T-cell (primary cell): ENCODE measurements around the gene SOS1. TPM values are rescaled to one million over a fixed set of nuclear protein-coding genes. Genes with fewer than 3 reads are reported as not detected.

Source experiments
- ATAC-seq, 4 experiments: fragments of 200-7000 bp in 3 of 4; fragments of 150-1000 bp in 1 of 4; cut with Tn5 transposase; replicated peaks in 1 of 4; 1 replicate in 3 of 4; 2 replicates in 1 of 4; pipeline ENCODE4 v1.10.0; 2021; ENCODE audit warnings: moderate library complexity in 3 of 4, mild to moderate bottlenecking in 2 of 4, moderate number of reproducible peaks in 1 of 4
- CTCF ChIA-PET, 2 donors: fragments of 300-600 bp; sonication (Branson Sonifier 250); formaldehyde crosslinking; loops; one replicate each; lab custom pipeline; 2022; ENCODE audit warnings: antibody characterized with exemption in 2 of 2; lab: Charles Lee
- POLR2A ChIA-PET, 2 donors: fragments of 300-600 bp; sonication (Branson Sonifier 250); formaldehyde crosslinking; loops; one replicate each; lab custom pipeline; 2022; ENCODE audit warnings: antibody characterized with exemption in 2 of 2; lab: Charles Lee
- DNase-seq, 35 experiments: peaks; one replicate each; pipeline versions ENCODE4 v3.0.0 to v3.0.0-alpha.2; 2013 to 2023
- H3K27ac ChIP-seq: one replicate; pipeline ENCODE4 v1.5.1; 2013; ENCODE audit warnings: low read length
- H3K27me3 ChIP-seq, 2 experiments: replicated peaks in 1 of 2; 1 replicate in 1 of 2; 2 replicates in 1 of 2; pipeline versions ENCODE4 v1.6.1 to v1.7.0; 2013; ENCODE audit warnings: low read length in 1 of 2, mixed read lengths in 1 of 2; ENCODE audit not compliant: control insufficient read depth in 2 of 2, insufficient read depth in 2 of 2; ENCODE audit errors: extremely low read depth in 1 of 2
- H3K36me3 ChIP-seq, 2 donors: 1 replicate in 1 of 2; 2 replicates in 1 of 2; pipeline versions ENCODE4 v1.6.1 to v1.7.0; 2013; ENCODE audit warnings: low read length in 1 of 2; ENCODE audit not compliant: control insufficient read depth in 2 of 2, insufficient read depth in 1 of 2; ENCODE audit errors: extremely low read depth in 1 of 2
- H3K4me1 ChIP-seq, 2 experiments: 1 replicate in 1 of 2; 2 replicates in 1 of 2; pipeline versions ENCODE4 v1.6.1 to v1.7.0; 2013; ENCODE audit warnings: low read length in 2 of 2, mixed read lengths in 1 of 2; ENCODE audit not compliant: insufficient read depth in 2 of 2, control insufficient read depth in 1 of 2; ENCODE audit errors: extremely low read depth in 1 of 2
- H3K4me3 ChIP-seq, 2 donors: 1 replicate in 1 of 2; 2 replicates in 1 of 2; pipeline versions ENCODE4 v1.5.1 to v1.7.0; 2013; ENCODE audit warnings: mild to moderate bottlenecking in 2 of 2, low read length in 1 of 2, moderate library complexity in 1 of 2; ENCODE audit not compliant: control insufficient read depth in 1 of 2; ENCODE audit errors: extremely low read depth in 1 of 2
- H3K9me3 ChIP-seq: 2 replicates; pipeline ENCODE4 v1.7.0; 2013
- H3K27ac Mint-ChIP-seq, 2 donors: one replicate each; pipeline ENCODE4 v1.8.0; 2020 to 2021; ENCODE audit warnings: mild to moderate bottlenecking in 2 of 2, mixed read lengths in 2 of 2
- H3K27me3 Mint-ChIP-seq, 2 donors: one replicate each; pipeline ENCODE4 v1.8.0; 2021 to 2022; ENCODE audit warnings: mixed read lengths in 2 of 2
- H3K36me3 Mint-ChIP-seq: one replicate; pipeline ENCODE4 v1.8.0; 2021; ENCODE audit warnings: mixed read lengths
- H3K4me1 Mint-ChIP-seq, 3 donors: one replicate each; pipeline ENCODE4 v1.8.0; 2020 to 2022; ENCODE audit warnings: mixed read lengths in 3 of 3, mild to moderate bottlenecking in 1 of 3
- H3K4me3 Mint-ChIP-seq, 3 donors: one replicate each; pipeline ENCODE4 v1.8.0; 2020 to 2022; ENCODE audit warnings: mild to moderate bottlenecking in 3 of 3, mixed read lengths in 3 of 3, moderate library complexity in 3 of 3
- H3K9me3 Mint-ChIP-seq, 3 donors: one replicate each; pipeline ENCODE4 v1.8.0; 2020 to 2022; ENCODE audit warnings: mixed read lengths in 3 of 3
- WGBS: methylation state at CpG from one replicate; pipeline ENCODE4 v1.1.5; 2013; ENCODE audit warnings: missing lambda C conversion rate; ENCODE audit not compliant: insufficient coverage; 5-methylcytosine and 5-hydroxymethylcytosine counted together
- total RNA-seq, 35 experiments: library from RNA in 6 of 35; stranded (reverse) in 6 of 35; fragments of 120-200 nt in 1 of 35; gene quantifications; one replicate each; pipeline versions ENCODE4 v1.2.1 to v1.2.4 and lab custom pipeline; 2013 to 2026

SOS1 gene
- total RNA-seq, 5 donors from 2014 or later (not counting 1 experiment from before 2014, with no cell fraction given): 44.3 to 138 (median 82.9) TPM

GRCh38 chr2:38948387-38948882 is 172.4 kb downstream of the SOS1 start:
- Histone ChIP-seq H3K4me3 (no peak overlapping the region), H3K36me3 (no peaks in the 10 kb centered on the region), H3K4me1 (no peaks in the 10 kb centered on the region), H3K9me3 (no peaks in the 10 kb centered on the region), H3K27ac (no peak overlapping the region), H3K27me3 (peaks cover 0 to 3% of the 10 kb centered on the region in 2 experiments)
- POLR2A ChIA-PET: no interaction called here
- Mint-ChIP-seq H3K27me3 (no peaks in the 10 kb centered on the region), H3K4me3 (no peak overlapping the region), H3K27ac (no peak overlapping the region), H3K9me3 (no peaks in the 10 kb centered on the region), H3K4me1 (no peaks in the 10 kb centered on the region), H3K36me3 (no peaks in the 10 kb centered on the region)
- ATAC-seq: no peak
- no CpG with 5 or more reads among the region's 3 CpGs for WGBS
- CTCF ChIA-PET: interaction anchor here (0.6 to 5.8 kb wide), 18 partner anchors 9 to 1756 kb away, joined by 3 to 121 read pairs (median 4); partner anchors contain the start of gene SOS1 (in 1 of the 2)
- no peak for DNase-seq

GRCh38 chr2:38947241-38948239 is 173.3 kb downstream of the SOS1 start:
- ChIA-PET POLR2A (no interaction called here), CTCF (interaction anchor here (0.5 to 5.8 kb wide), 32 partner anchors 8 to 1755 kb away, joined by 3 to 121 read pairs (median 4); partner anchors contain the start of gene SOS1 (in 1 of the 2))
- Mint-ChIP-seq H3K4me3 (no peak overlapping the region), H3K9me3 (no peaks in the 10 kb centered on the region), H3K4me1 (no peaks in the 10 kb centered on the region), H3K27ac (no peak overlapping the region), H3K27me3 (no peaks in the 10 kb centered on the region), H3K36me3 (no peaks in the 10 kb centered on the region)
- ATAC-seq (peak; percentile 45 to 75 (median 58)), DNase-seq (peak in 33 of 35 experiments; percentile 15 to 74 (median 45))
- Histone ChIP-seq H3K9me3 (no peaks in the 10 kb centered on the region), H3K27me3 (peaks cover 0 to 3% of the 10 kb centered on the region in 2 experiments), H3K27ac (no peak overlapping the region), H3K36me3 (no peaks in the 10 kb centered on the region), H3K4me3 (no peak overlapping the region), H3K4me1 (no peaks in the 10 kb centered on the region)
- WGBS: 72% methylated on average over 8 of the region's 11 CpGs

GRCh38 chr2:38945911-38946310 is 174.9 kb downstream of the SOS1 start:
- Histone ChIP-seq H3K4me3 (no peak overlapping the region), H3K27ac (no peak overlapping the region), H3K36me3 (no peaks in the 10 kb centered on the region), H3K9me3 (no peaks in the 10 kb centered on the region), H3K27me3 (peaks cover 0 to 3% of the 10 kb centered on the region in 2 experiments), H3K4me1 (no peaks in the 10 kb centered on the region)
- no peaks in the 10 kb centered on the region for H3K36me3 Mint-ChIP-seq
- WGBS: 100% methylated on average over 3 of the region's 5 CpGs
- ChIA-PET POLR2A (interaction anchor here in 1 of 2 donors (0.6 kb wide), 1 partner anchor 70 kb away, joined by 3 read pairs; the partner anchor contains the start of genes DHX57 and MORN2), CTCF (interaction anchor here (1.0 to 5.8 kb wide), 6 partner anchors 110 to 286 kb away, joined by 3 to 121 read pairs (median 7); no protein-coding TSS in a partner anchor)
- DNase-seq (no peak), ATAC-seq (no peak)
- H3K27me3 Mint-ChIP-seq: peaks cover 0 to 2% of the 10 kb centered on the region in 2 donors
- H3K27ac Mint-ChIP-seq: no peak overlapping the region
- H3K4me1 Mint-ChIP-seq: no peaks in the 10 kb centered on the region
- no peak overlapping the region for H3K4me3 Mint-ChIP-seq
- H3K9me3 Mint-ChIP-seq: no peaks in the 10 kb centered on the region

- peaks cover 0 to 3% of the 10 kb centered on the region in 2 experiments for H3K27me3 ChIP-seq
- no peak overlapping the region for H3K27ac ChIP-seq
- H3K36me3 Mint-ChIP-seq: no peaks in the 10 kb centered on the region
- ChIA-PET POLR2A (no interaction called here), CTCF (interaction anchor here in 1 of 2 donors (1.1 kb wide), 1 partner anchor 284 kb away, joined by 8 read pairs; no protein-coding TSS in a partner anchor)
- H3K36me3 ChIP-seq: no peaks in the 10 kb centered on the region
- ATAC-seq (no peak), DNase-seq (no peak)
- no peaks in the 10 kb centered on the region for H3K4me1 Mint-ChIP-seq
- no peak overlapping the region for H3K4me3 ChIP-seq
- H3K27me3 Mint-ChIP-seq: peaks cover 0 to 2% of the 10 kb centered on the region in 2 donors
- H3K9me3 Mint-ChIP-seq: no peaks in the 10 kb centered on the region
- no peaks in the 10 kb centered on the region for H3K4me1 ChIP-seq
- no peak overlapping the region for H3K4me3 Mint-ChIP-seq
- 76% methylated on average over 3 of the region's 4 CpGs for WGBS
- H3K27ac Mint-ChIP-seq: no peak overlapping the region
- no peaks in the 10 kb centered on the region for H3K9me3 ChIP-seq
Observed at GRCh38 chr2:38945372-38945771, 175.5 kb downstream of the SOS1 start.

- no peaks in the 10 kb centered on the region for H3K4me1 ChIP-seq
- no peak for DNase-seq
- no peak overlapping the region for H3K4me3 Mint-ChIP-seq
- no peaks in the 10 kb centered on the region for H3K9me3 Mint-ChIP-seq
- H3K27me3 Mint-ChIP-seq: peaks cover 0 to 2% of the 10 kb centered on the region in 2 donors
- H3K27me3 ChIP-seq: peaks cover 0 to 3% of the 10 kb centered on the region in 2 experiments
- H3K27ac Mint-ChIP-seq: no peak overlapping the region
- CTCF ChIA-PET: interaction anchor here in 1 of 2 donors (0.5 kb wide), 1 partner anchor 205 kb away, joined by 9 read pairs; no protein-coding TSS in a partner anchor
- ATAC-seq: no peak
- H3K9me3 ChIP-seq: no peaks in the 10 kb centered on the region
- no peaks in the 10 kb centered on the region for H3K4me1 Mint-ChIP-seq
- POLR2A ChIA-PET: no interaction called here
- H3K36me3 ChIP-seq: no peaks in the 10 kb centered on the region
- no peak overlapping the region for H3K4me3 ChIP-seq
- H3K27ac ChIP-seq: no peak overlapping the region
- H3K36me3 Mint-ChIP-seq: no peaks in the 10 kb centered on the region
Observed at GRCh38 chr2:38943784-38944183, 177.1 kb downstream of the SOS1 start.

GRCh38 chr2:38940746-38941145 is 180.1 kb downstream of the SOS1 start:
- CTCF ChIA-PET: no interaction called here

More at GRCh38 chr2:38940746-38941145, 180.1 kb downstream of the SOS1 start:
- Mint-ChIP-seq H3K4me3 (no peak overlapping the region), H3K4me1 (no peaks in the 10 kb centered on the region), H3K36me3 (no peaks in the 10 kb centered on the region), H3K27me3 (peaks cover 0 to 2% of the 10 kb centered on the region in 2 donors), H3K27ac (no peak overlapping the region), H3K9me3 (no peaks in the 10 kb centered on the region)
- H3K4me3 ChIP-seq: no peak overlapping the region
- no peaks in the 10 kb centered on the region for H3K4me1 ChIP-seq
- no peaks in the 10 kb centered on the region for H3K36me3 ChIP-seq
- ATAC-seq (no peak), DNase-seq (no peak)
- H3K27ac ChIP-seq: no peak overlapping the region
- no peaks in the 10 kb centered on the region for H3K27me3 ChIP-seq
- WGBS: no CpG with 5 or more reads among the region's 1 CpG
- no peaks in the 10 kb centered on the region for H3K9me3 ChIP-seq
- POLR2A ChIA-PET: no interaction called here
